ENCODE data around the gene RAB3C.
"Not testable (repeated sequence)": the region's sequence is repeated elsewhere in the genome, so short reads cannot be mapped to it uniquely, and the experiment has no call there.

RAB3C gene

GRCh38 chr5:58582803-58583491 is at the start of gene RAB3C:
Gene RAB3C, plus strand, starts transcription at chr5:58583075. Its CDS starts 134 bp downstream, at chr5:58583209.
- 0 out of 2 replicates have a peak, but pooled peaks cover 8% of the 10 kb centered on the region for H3K27me3 ChIP-seq
- no peaks in the 10 kb centered on the region for H4K20me1 ChIP-seq
- H3K9me3 ChIP-seq, result peaks cover 12% of the 10 kb centered on the region
- H3K27ac ChIP-seq, result no peak within 1 kb of the TSS
- peak within 1 kb of the TSS; percentile 52 for H3K4me2 ChIP-seq
- H3K4me3 ChIP-seq, result peak within 1 kb of the TSS; percentile 31; the same call in 1 of the 2 replicates
- no peaks in the 10 kb centered on the region for H3K36me3 ChIP-seq
- no peak within 1 kb of the TSS for H3K9ac ChIP-seq
- TF ChIP-seq Cebpa-rat (IDR thresholded peaks at IDR 0.05), result no peak
- no peaks in the 10 kb centered on the region for H3K4me1 ChIP-seq

- not testable (repeated sequence) for H3K4me3 ChIP-seq, H3K27me3 ChIP-seq, H4K20me1 ChIP-seq, H3K4me1 ChIP-seq, H3K4me2 ChIP-seq, H3K27ac ChIP-seq, H3K9me3 ChIP-seq, H3K36me3 ChIP-seq, H3K9ac ChIP-seq
Observed at GRCh38 chr5:58541935-58542334, 40.9 kb upstream of the RAB3C start.

- H3K27ac ChIP-seq, result no peak overlapping the region
- no peak for TF ChIP-seq Cebpa-rat (IDR thresholded peaks at IDR 0.05)
- no peaks in the 10 kb centered on the region for H3K27me3 ChIP-seq
Observed at GRCh38 chr5:58542709-58543108, 40.2 kb upstream of the RAB3C start.

GRCh38 chr5:58543723-58544122 is 39.2 kb upstream of the RAB3C start:
- H3K27ac ChIP-seq, result no peak overlapping the region
- no peak overlapping the region for H3K4me2 ChIP-seq
- no peak for TF ChIP-seq Cebpa-rat (IDR thresholded peaks at IDR 0.05)

More at GRCh38 chr5:58542709-58543108, 40.2 kb upstream of the RAB3C start:
- no peaks in the 10 kb centered on the region for H4K20me1 ChIP-seq
- no peaks in the 10 kb centered on the region for H3K9me3 ChIP-seq
- no peak overlapping the region for H3K4me2 ChIP-seq
- H3K4me1 ChIP-seq, result peaks cover 7% of the 10 kb centered on the region; the same call in 1 of the 2 replicates
- H3K4me3 ChIP-seq, result no peak overlapping the region
- H3K36me3 ChIP-seq, result no peaks in the 10 kb centered on the region
- H3K9ac ChIP-seq, result no peak overlapping the region

GRCh38 chr5:58544195-58544594 is 38.7 kb upstream of the RAB3C start:
- H4K20me1 ChIP-seq, result no peaks in the 10 kb centered on the region
- no peak overlapping the region for H3K4me3 ChIP-seq
- no peaks in the 10 kb centered on the region for H3K27me3 ChIP-seq
- peaks cover 7% of the 10 kb centered on the region; the same call in 1 of the 2 replicates for H3K4me1 ChIP-seq
- H3K36me3 ChIP-seq, result no peaks in the 10 kb centered on the region
- no peak overlapping the region for H3K27ac ChIP-seq
- no peak overlapping the region for H3K9ac ChIP-seq
- no peaks in the 10 kb centered on the region for H3K9me3 ChIP-seq
- no peak overlapping the region for H3K4me2 ChIP-seq
- TF ChIP-seq Cebpa-rat (IDR thresholded peaks at IDR 0.05), result no peak

More at GRCh38 chr5:58543723-58544122, 39.2 kb upstream of the RAB3C start:
- Histone ChIP-seq H3K4me3 (no peak overlapping the region), H3K9me3 (no peaks in the 10 kb centered on the region), H3K27me3 (no peaks in the 10 kb centered on the region), H3K36me3 (no peaks in the 10 kb centered on the region), H3K4me1 (peaks cover 7% of the 10 kb centered on the region; the same call in 1 of the 2 replicates), H3K9ac (no peak overlapping the region), H4K20me1 (no peaks in the 10 kb centered on the region)

GRCh38 chr5:58544926-58545325 is 37.9 kb upstream of the RAB3C start:
- no peak for TF ChIP-seq Cebpa-rat (IDR thresholded peaks at IDR 0.05)
- no peak overlapping the region for H3K4me3 ChIP-seq
- no peaks in the 10 kb centered on the region for H3K27me3 ChIP-seq
- no peaks in the 10 kb centered on the region for H3K9me3 ChIP-seq
- no peaks in the 10 kb centered on the region for H3K36me3 ChIP-seq
- peaks cover 7% of the 10 kb centered on the region; the same call in 1 of the 2 replicates for H3K4me1 ChIP-seq
- no peaks in the 10 kb centered on the region for H4K20me1 ChIP-seq
- H3K9ac ChIP-seq, result no peak overlapping the region
- no peak overlapping the region for H3K4me2 ChIP-seq
- H3K27ac ChIP-seq, result no peak overlapping the region

GRCh38 chr5:58545912-58546311 is 37.0 kb upstream of the RAB3C start:
- no peak overlapping the region for H3K4me2 ChIP-seq
- H3K9ac ChIP-seq, result no peak overlapping the region
- H4K20me1 ChIP-seq, result no peaks in the 10 kb centered on the region
- no peaks in the 10 kb centered on the region for H3K9me3 ChIP-seq
- H3K36me3 ChIP-seq, result no peaks in the 10 kb centered on the region
- H3K4me3 ChIP-seq, result no peak overlapping the region
- peaks cover 7% of the 10 kb centered on the region; the same call in 1 of the 2 replicates for H3K4me1 ChIP-seq
- TF ChIP-seq Cebpa-rat (IDR thresholded peaks at IDR 0.05), result no peak
- H3K27me3 ChIP-seq, result no peaks in the 10 kb centered on the region
- H3K27ac ChIP-seq, result no peak overlapping the region

- H3K4me2 ChIP-seq, result no peak overlapping the region
- no peaks in the 10 kb centered on the region for H3K27me3 ChIP-seq
- TF ChIP-seq Cebpa-rat (IDR thresholded peaks at IDR 0.05), result no peak
- no peak overlapping the region for H3K27ac ChIP-seq
- peaks cover 7% of the 10 kb centered on the region; the same call in 1 of the 2 replicates for H3K4me1 ChIP-seq
- H3K36me3 ChIP-seq, result no peaks in the 10 kb centered on the region
- no peak overlapping the region for H3K4me3 ChIP-seq
- no peak overlapping the region for H3K9ac ChIP-seq
- H3K9me3 ChIP-seq, result no peaks in the 10 kb centered on the region
- no peaks in the 10 kb centered on the region for H4K20me1 ChIP-seq
Observed at GRCh38 chr5:58548068-58548467, 34.8 kb upstream of the RAB3C start.

- Histone ChIP-seq H3K4me1 (no peaks in the 10 kb centered on the region), H3K27me3 (no peaks in the 10 kb centered on the region), H3K36me3 (no peaks in the 10 kb centered on the region), H3K9ac (no peak overlapping the region), H3K4me2 (no peak overlapping the region), H4K20me1 (no peaks in the 10 kb centered on the region), H3K9me3 (no peaks in the 10 kb centered on the region), H3K4me3 (no peak overlapping the region), H3K27ac (no peak overlapping the region)
- no peak for TF ChIP-seq Cebpa-rat (IDR thresholded peaks at IDR 0.05)
Observed at GRCh38 chr5:58551492-58551891, 31.4 kb upstream of the RAB3C start.

- H3K36me3 ChIP-seq, H3K4me3 ChIP-seq, H3K9me3 ChIP-seq, H3K4me2 ChIP-seq, H3K27ac ChIP-seq, H3K27me3 ChIP-seq, H4K20me1 ChIP-seq, H3K9ac ChIP-seq, H3K4me1 ChIP-seq: not testable (repeated sequence)
Observed at GRCh38 chr5:58557665-58558338, 25.1 kb upstream of the RAB3C start.

- not testable (repeated sequence) for H3K27ac ChIP-seq, H3K4me2 ChIP-seq, H3K4me1 ChIP-seq, H3K36me3 ChIP-seq, H3K27me3 ChIP-seq, H3K4me3 ChIP-seq, H3K9ac ChIP-seq, H4K20me1 ChIP-seq
- peaks cover 19% of the 10 kb centered on the region for H3K9me3 ChIP-seq
Observed at GRCh38 chr5:58563016-58563700, 19.7 kb upstream of the RAB3C start.

GRCh38 chr5:58564043-58564832 is 18.6 kb upstream of the RAB3C start:
- H3K27ac ChIP-seq, H3K4me1 ChIP-seq: not testable (repeated sequence)

More at GRCh38 chr5:58564043-58564832, 18.6 kb upstream of the RAB3C start:
- not testable (repeated sequence) for H4K20me1 ChIP-seq, H3K36me3 ChIP-seq, H3K9ac ChIP-seq, H3K4me2 ChIP-seq, H3K4me3 ChIP-seq, H3K27me3 ChIP-seq
- peaks cover 19% of the 10 kb centered on the region for H3K9me3 ChIP-seq
